Activated CD4-positive, alpha-beta T cell treated with anti-CD3 and anti-CD28 coated beads, Interleukin-2, amount 50 U/mL, for 24 hours (primary cell): ENCODE data around the gene MZB1.
"Not testable (repeated sequence)": the region's sequence is repeated elsewhere in the genome, so short reads cannot be mapped to it uniquely, and the experiment has no call there.

ENCODE experiments used
- DNase-seq, 2 donors: peaks; one replicate each; pipeline ENCODE4 v3.0.0-alpha.2; 2020; ENCODE audit warnings: low read depth in 1 of 2, low spot score in 1 of 2

The MZB1 gene

GRCh38 chr5:139410993-139411828 lies 21.5 kb upstream of the MZB1 start:
- no peak for DNase-seq

- no peak for DNase-seq
These were observed 20.6 kb upstream of the MZB1 start for GRCh38 chr5:139410121-139410992.

GRCh38 chr5:139409116-139409515 lies 19.4 kb upstream of the MZB1 start:
- not testable (repeated sequence) for DNase-seq

- DNase-seq: no peak
These were observed 18.5 kb upstream of the MZB1 start for GRCh38 chr5:139408191-139408590.

- no peak for DNase-seq
These were observed 17.8 kb upstream of the MZB1 start for GRCh38 chr5:139407517-139407916.

GRCh38 chr5:139406963-139407362 lies 17.2 kb upstream of the MZB1 start:
- no peak for DNase-seq

- DNase-seq: no peak
These were observed 14.7 kb upstream of the MZB1 start for GRCh38 chr5:139404484-139404840.

- DNase-seq: peak; percentile 94 to 97
These were observed 14.2 kb upstream of the MZB1 start, which contains the start of gene SPATA24 for GRCh38 chr5:139403787-139404483. SPATA24 (minus strand) TSS chr5:139404089; CDS start chr5:139404060, 29 bp downstream.

GRCh38 chr5:139403418-139403786 lies 13.7 kb upstream of the MZB1 start:
- DNase-seq: no peak

GRCh38 chr5:139402561-139403158 lies 12.9 kb upstream of the MZB1 start:
- DNase-seq: no peak

- DNase-seq: no peak
These were observed 11.8 kb upstream of the MZB1 start for GRCh38 chr5:139401546-139401945.

GRCh38 chr5:139399501-139400121 lies 9.9 kb upstream of the MZB1 start:
- no peak for DNase-seq

GRCh38 chr5:139397921-139398320 lies 8.2 kb upstream of the MZB1 start:
- no peak for DNase-seq

GRCh38 chr5:139396691-139397090 lies 7.0 kb upstream of the MZB1 start:
- no peak for DNase-seq

- no peak for DNase-seq
These were observed 6.3 kb upstream of the MZB1 start for GRCh38 chr5:139395844-139396640.

GRCh38 chr5:139394654-139395566 lies 5.2 kb upstream of the MZB1 start, which contains the start of gene PROB1:
PROB1 (minus strand) TSS chr5:139395104; CDS start chr5:139395081, 23 bp downstream.
- no peak for DNase-seq

GRCh38 chr5:139394123-139394653 lies 4.5 kb upstream of the MZB1 start:
- no peak for DNase-seq

GRCh38 chr5:139393497-139394122 lies 3.9 kb upstream of the MZB1 start:
- DNase-seq: no peak
